Fibroblast of lung (primary cell): ENCODE data around the gene LTV1.

Source experiments
- EZH2 ChIP-seq: IDR thresholded peaks from 2 replicates; pipeline ENCODE4 v1.5.1; 2012; ENCODE audit warnings: low read length, control low read depth, mild to moderate bottlenecking; ENCODE audit errors: missing control alignments
- TF ChIP-seq, protein P1 (sequence below), 2 donors: IDR thresholded peaks in 1 of 2; conservative IDR thresholded peaks in 1 of 2; 1 replicate in 1 of 2; 2 replicates in 1 of 2; pipeline ENCODE4 v1.5.1; 2011 to 2012; ENCODE audit warnings: low read length in 2 of 2, control low read depth in 1 of 2, inconsistent platforms in 1 of 2, low read depth in 1 of 2, mild to moderate bottlenecking in 1 of 2

DNA sequence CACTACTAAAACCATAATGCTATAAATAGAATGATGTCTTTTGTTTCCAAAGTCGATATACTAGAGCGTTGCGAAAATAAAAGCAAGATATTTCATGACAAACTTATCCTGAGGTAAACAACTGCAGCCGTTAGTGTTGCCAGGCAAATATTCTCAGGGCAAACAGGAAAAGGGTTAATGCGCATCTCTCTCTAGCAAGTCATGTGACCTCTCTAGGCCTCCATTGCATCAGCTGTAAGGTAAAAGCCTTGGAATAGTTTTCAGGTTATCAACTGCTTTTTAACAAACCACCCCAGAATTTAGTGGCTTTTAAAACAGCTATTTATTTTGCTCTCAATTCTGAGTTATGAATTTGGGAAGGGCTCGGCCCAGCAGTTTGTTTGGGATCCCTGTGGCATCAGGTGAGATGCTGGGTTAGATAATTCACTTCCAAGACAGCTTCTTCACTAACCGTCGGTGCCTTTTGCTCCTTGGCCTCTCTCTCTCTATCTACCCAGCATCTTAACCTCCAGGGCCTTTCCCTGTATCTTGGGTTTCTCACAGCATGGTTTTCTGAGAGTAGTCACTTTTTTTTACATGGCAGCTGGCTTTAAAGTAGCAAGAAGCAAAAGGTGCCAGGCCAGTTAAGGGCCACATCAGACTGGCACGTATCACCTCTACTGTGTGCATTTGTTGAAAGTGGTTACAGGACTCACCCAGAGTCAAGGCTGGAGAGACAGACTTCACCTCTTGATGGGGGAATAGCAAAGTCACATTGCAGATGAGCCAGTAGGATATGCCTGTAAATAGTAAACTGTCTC lies 39.2 kb upstream of the LTV1 start:
- TF ChIP-seq, protein P1, sequence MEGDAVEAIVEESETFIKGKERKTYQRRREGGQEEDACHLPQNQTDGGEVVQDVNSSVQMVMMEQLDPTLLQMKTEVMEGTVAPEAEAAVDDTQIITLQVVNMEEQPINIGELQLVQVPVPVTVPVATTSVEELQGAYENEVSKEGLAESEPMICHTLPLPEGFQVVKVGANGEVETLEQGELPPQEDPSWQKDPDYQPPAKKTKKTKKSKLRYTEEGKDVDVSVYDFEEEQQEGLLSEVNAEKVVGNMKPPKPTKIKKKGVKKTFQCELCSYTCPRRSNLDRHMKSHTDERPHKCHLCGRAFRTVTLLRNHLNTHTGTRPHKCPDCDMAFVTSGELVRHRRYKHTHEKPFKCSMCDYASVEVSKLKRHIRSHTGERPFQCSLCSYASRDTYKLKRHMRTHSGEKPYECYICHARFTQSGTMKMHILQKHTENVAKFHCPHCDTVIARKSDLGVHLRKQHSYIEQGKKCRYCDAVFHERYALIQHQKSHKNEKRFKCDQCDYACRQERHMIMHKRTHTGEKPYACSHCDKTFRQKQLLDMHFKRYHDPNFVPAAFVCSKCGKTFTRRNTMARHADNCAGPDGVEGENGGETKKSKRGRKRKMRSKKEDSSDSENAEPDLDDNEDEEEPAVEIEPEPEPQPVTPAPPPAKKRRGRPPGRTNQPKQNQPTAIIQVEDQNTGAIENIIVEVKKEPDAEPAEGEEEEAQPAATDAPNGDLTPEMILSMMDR (conservative IDR thresholded peaks at IDR 0.05 in 1 of 2, IDR thresholded peaks at IDR 0.05 in 1 of 2; ENCODE audit: low read depth in 1 of 2, low read length in 2 of 2) = no peak
- TF ChIP-seq EZH2 = no peak
